A549 (cell line): ENCODE results near the gene MPPED2.

Experiments
- BHLHE40 ChIP-seq: IDR thresholded peaks from 2 replicates; pipeline ENCODE4 v1.6.1; 2012; ENCODE audit warnings: low read depth, low read length, inconsistent platforms
- CTCF ChIP-seq: fragments of >200 bp; sonication (Bioruptor Twin); formaldehyde crosslinking; IDR thresholded peaks from 3 replicates; pipeline ENCODE4 v1.5.1; 2016
- EHF ChIP-seq: fragments of 250-450 bp; sonication (Bioruptor Pico); IDR thresholded peaks from 2 replicates; pipeline ENCODE4 v1.5.0; 2020; ENCODE audit warnings: mild to moderate bottlenecking
- EP300 ChIP-seq, 2 experiments: fragments of >200 bp; sonication (Bioruptor Twin); formaldehyde crosslinking; IDR thresholded peaks; 2 replicates in 1 of 2; 3 replicates in 1 of 2; pipeline ENCODE4 v1.6.1; 2016 to 2017
- HDAC2 ChIP-seq: fragments of 200-600 bp; sonication (generic); IDR thresholded peaks from 2 replicates; pipeline ENCODE4 v1.6.1; 2016
- MAZ ChIP-seq: fragments of 150-350 bp; IDR thresholded peaks from 2 replicates; pipeline ENCODE4 v1.6.1; 2014; ENCODE audit warnings: antibody characterized with exemption, low read depth, low read length, borderline replicate concordance
- MYC ChIP-seq: IDR thresholded peaks from 2 replicates; pipeline ENCODE4 v1.6.1; 2012; ENCODE audit warnings: mild to moderate bottlenecking, inconsistent platforms, low read length, improper control_type of control experiment, borderline replicate concordance
- NPAS2 ChIP-seq: fragments of 250-450 bp; sonication (Bioruptor Pico); IDR thresholded peaks from 2 replicates; pipeline ENCODE4 v1.8.0; 2022; ENCODE audit warnings: mild to moderate bottlenecking, moderate library complexity, borderline replicate concordance
- POLR2A ChIP-seq: IDR thresholded peaks from 2 replicates; pipeline ENCODE4 v1.6.1; 2012; ENCODE audit warnings: mild to moderate bottlenecking, low read length
- RCOR1 ChIP-seq: fragments of 150-350 bp; IDR thresholded peaks from 2 replicates; pipeline ENCODE4 v1.6.1; 2014; ENCODE audit warnings: antibody characterized with exemption, low read length, low read depth
- REST ChIP-seq: fragments of 200-600 bp; sonication (generic); IDR thresholded peaks from 2 replicates; pipeline ENCODE4 v1.6.1; 2016; ENCODE audit warnings: antibody characterized with exemption, mild to moderate bottlenecking, moderate library complexity
- ZC3H11A ChIP-seq: fragments of 450-650 bp; IDR thresholded peaks from 2 replicates; pipeline ENCODE4 v1.6.1; 2014; ENCODE audit warnings: antibody characterized with exemption, mild to moderate bottlenecking

GRCh38 chr11:30605036-30605605 is 19.0 kb upstream of the MPPED2 start:
- no peak for TF ChIP-seq CTCF
- TF ChIP-seq MYC, result no peak
- no peak for TF ChIP-seq POLR2A
- TF ChIP-seq ZC3H11A, result no peak
- no peak for TF ChIP-seq NPAS2 (CRISPR knock-in tag)
- no peak for TF ChIP-seq EP300 (IDR thresholded peaks at IDR 0.05)
- TF ChIP-seq BHLHE40, result no peak
- TF ChIP-seq RCOR1, result no peak
- TF ChIP-seq MAZ, result no peak
- no peak for TF ChIP-seq EHF (CRISPR knock-in tag)
- no peak for TF ChIP-seq REST
- TF ChIP-seq HDAC2, result no peak
